ENCODE measurements around the gene PLTP. TPM values are rescaled to one million over a fixed set of nuclear protein-coding genes. Genes with fewer than 3 reads are reported as not detected.

Gene PLTP
- total and polyA plus RNA-seq, 2 of the 13 experiments (the other 11 are each of a cell fraction or from before 2014, with no cell fraction given), result 16.9 to 28.6 TPM

GRCh38 chr20:45863543-45864470, 48.1 kb downstream of the PLTP start (continued):
- TF ChIP-seq ASH2L (IDR thresholded peaks at IDR 0.05; ENCODE audit: insufficient read length, low read depth, low read length) (peak; percentile 47), NR2F6 (IDR thresholded peaks at IDR 0.05) (peak; percentile 47; the same call in 1 of the 2 replicates), NR2F6 (CRISPR knock-in tag; IDR thresholded peaks at IDR 0.05) (peak; percentile 56; the same call in 1 of the 2 replicates), XRCC5 (optimal IDR thresholded peaks at IDR 0.05; ENCODE audit: low read length) (peak; percentile 58), PAF1 (CRISPR knock-in tag; IDR thresholded peaks at IDR 0.05) (no peak), SOX13 (IDR thresholded peaks at IDR 0.05) (peak; percentile 93), SOX13 (CRISPR knock-in tag; conservative IDR thresholded peaks at IDR 0.05 in 1 of 2, IDR thresholded peaks at IDR 0.05 in 1 of 2) (peak in 1 of 2 experiments; percentile 98; a peak in 2 of 4 replicates), PAXIP1 (CRISPR knock-in tag; conservative IDR thresholded peaks at IDR 0.05) (peak; percentile 94), ZNF891 (CRISPR knock-in tag; IDR thresholded peaks at IDR 0.05) (no peak), FOXP4 (CRISPR knock-in tag; IDR thresholded peaks at IDR 0.05) (peak; percentile 94), ZNF12 (CRISPR knock-in tag; IDR thresholded peaks at IDR 0.05) (0 out of 2 replicates have a peak, but pooled peaks have one; percentile 34), ZNF879 (CRISPR knock-in tag; IDR thresholded peaks at IDR 0.05) (peak; percentile 82; the same call in 1 of the 2 replicates), ZNF414 (CRISPR knock-in tag; IDR thresholded peaks at IDR 0.05) (0 out of 2 replicates have a peak, but pooled peaks have one; percentile 45), ZSCAN21 (CRISPR knock-in tag; IDR thresholded peaks at IDR 0.05; ENCODE audit: borderline replicate concordance) (peak; percentile 56; the same call in 1 of the 2 replicates), ZEB1 (IDR thresholded peaks at IDR 0.05; ENCODE audit: insufficient replicate concordance, low read depth) (peak; percentile 19), RARA (CRISPR knock-in tag; IDR thresholded peaks at IDR 0.05) (peak; percentile 61), FOXK2 (IDR thresholded peaks at IDR 0.05) (peak; percentile 85), ZNF709 (CRISPR knock-in tag; IDR thresholded peaks at IDR 0.05) (peak; percentile 25; the same call in 1 of the 2 replicates), FOSL2 (CRISPR knock-in tag; IDR thresholded peaks at IDR 0.05) (peak; percentile 33; the same call in 1 of the 2 replicates), SSRP1 (CRISPR knock-in tag; IDR thresholded peaks at IDR 0.05) (0 out of 2 replicates have a peak, but pooled peaks have one; percentile 33), ERF (CRISPR knock-in tag; IDR thresholded peaks at IDR 0.05) (peak; percentile 70), KMT2A (CRISPR knock-in tag; IDR thresholded peaks at IDR 0.05) (peak; percentile 74), TFDP2 (CRISPR knock-in tag; IDR thresholded peaks at IDR 0.05) (no peak; the same call in 1 of the 2 replicates), ZNF205 (CRISPR knock-in tag; IDR thresholded peaks at IDR 0.05) (peak; percentile 43; the same call in 1 of the 2 replicates)

All from HepG2 (cell line).